T follicular helper cell (primary cell): ENCODE data around the gene CRACR2A.

Experiments
- DNase-seq: peaks from one replicate; pipeline ENCODE4 v3.0.0-alpha.2; 2020; ENCODE audit warnings: low read depth

Gene CRACR2A

GRCh38 chr12:3726456-3726855 lies 26.5 kb downstream of the CRACR2A start:
- DNase-seq, result no peak

GRCh38 chr12:3725388-3726115 lies 27.4 kb downstream of the CRACR2A start:
- DNase-seq, result no peak

GRCh38 chr12:3723916-3724805 lies 28.7 kb downstream of the CRACR2A start:
- DNase-seq, result no peak

- DNase-seq, result no peak
These were observed 30.5 kb downstream of the CRACR2A start for GRCh38 chr12:3722368-3722767.

GRCh38 chr12:3720772-3721171 lies 32.1 kb downstream of the CRACR2A start:
- DNase-seq, result no peak

- no peak for DNase-seq
These were observed 34.8 kb downstream of the CRACR2A start for GRCh38 chr12:3718100-3718499.

- DNase-seq, result no peak
These were observed 35.5 kb downstream of the CRACR2A start for GRCh38 chr12:3717283-3717898.

- DNase-seq, result no peak
These were observed 36.9 kb downstream of the CRACR2A start for GRCh38 chr12:3715999-3716398.

GRCh38 chr12:3713947-3714346 lies 39.0 kb downstream of the CRACR2A start:
- no peak for DNase-seq

GRCh38 chr12:3713483-3713882 lies 39.4 kb downstream of the CRACR2A start:
- DNase-seq, result no peak

GRCh38 chr12:3712209-3712992 lies 40.5 kb downstream of the CRACR2A start:
- no peak for DNase-seq

GRCh38 chr12:3705354-3705675 lies 47.6 kb downstream of the CRACR2A start:
- no peak for DNase-seq

GRCh38 chr12:3704512-3705353 lies 48.2 kb downstream of the CRACR2A start:
- DNase-seq, result no peak

GRCh38 chr12:3700861-3701260 lies 52.0 kb downstream of the CRACR2A start:
- no peak for DNase-seq

GRCh38 chr12:3698218-3698974 lies 54.5 kb downstream of the CRACR2A start:
- DNase-seq, result no peak

- no peak for DNase-seq
These were observed 55.5 kb downstream of the CRACR2A start for GRCh38 chr12:3697311-3697870.

GRCh38 chr12:3694673-3695072 lies 58.2 kb downstream of the CRACR2A start:
- no peak for DNase-seq

- no peak for DNase-seq
These were observed 60.1 kb downstream of the CRACR2A start for GRCh38 chr12:3692616-3693365.

GRCh38 chr12:3686463-3686862 lies 66.4 kb downstream of the CRACR2A start:
- DNase-seq, result no peak
